Measurements from ENCODE around the gene NUMBL.

Gene NUMBL

DNA sequence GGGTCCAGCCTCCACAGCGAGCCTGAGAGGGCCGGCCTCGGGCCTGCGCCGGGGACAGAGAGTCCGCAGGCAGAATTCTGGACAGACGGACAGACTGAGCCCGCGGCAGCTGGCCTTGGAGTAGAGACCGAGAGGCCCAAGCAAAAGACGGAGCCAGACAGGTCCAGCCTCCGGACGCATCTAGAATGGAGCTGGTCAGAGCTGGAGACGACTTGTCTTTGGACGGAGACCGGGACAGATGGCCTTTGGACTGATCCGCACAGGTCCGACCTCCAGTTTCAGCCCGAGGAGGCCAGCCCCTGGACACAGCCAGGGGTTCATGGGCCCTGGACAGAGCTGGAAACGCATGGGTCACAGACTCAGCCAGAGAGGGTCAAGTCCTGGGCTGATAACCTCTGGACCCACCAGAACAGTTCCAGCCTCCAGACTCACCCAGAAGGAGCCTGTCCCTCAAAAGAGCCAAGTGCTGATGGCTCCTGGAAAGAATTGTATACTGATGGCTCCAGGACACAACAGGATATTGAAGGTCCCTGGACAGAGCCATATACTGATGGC lies 27.0 kb upstream of the NUMBL start:
- Mint-ChIP-seq H3K36me3 (ENCODE audit: low read depth) (peaks cover 22% of the 10 kb centered on the region), H3K9me3 (no peaks in the 10 kb centered on the region), H3K4me3 (peak overlapping the region; percentile 96 to 99 (median 96)), H3K27me3 (ENCODE audit: low read depth) (no peaks in the 10 kb centered on the region), H3K4me1 (peaks cover 32% of the 10 kb centered on the region), H3K27ac (peak overlapping the region; percentile 86 to 99 (median 97))
- TF ChIP-seq CTCF (IDR thresholded peaks at IDR 0.05; ENCODE audit: unreplicated experiment in 3 of 3): no peak

- Mint-ChIP-seq H3K27me3 (ENCODE audit: low read depth) (no peaks in the 10 kb centered on the region), H3K9me3 (no peaks in the 10 kb centered on the region), H3K4me3 (peak within 1 kb of the TSS; percentile 96 to 99 (median 96)), H3K27ac (peak within 1 kb of the TSS; percentile 97 to 99 (median 99)), H3K4me1 (peaks cover 27% of the 10 kb centered on the region), H3K36me3 (ENCODE audit: low read depth) (peaks cover 18% of the 10 kb centered on the region)
- TF ChIP-seq CTCF (IDR thresholded peaks at IDR 0.05; ENCODE audit: unreplicated experiment in 3 of 3): peak in 2 of 3 experiments; percentile 21 to 22
Observed at GRCh38 chr19:40716482-40717324, 26.3 kb upstream of the NUMBL start, which contains the start of the genes COQ8B and ITPKC. Gene COQ8B (minus strand): TSS chr19:40716886. CDS start chr19:40714632, 2,254 bp downstream. Gene ITPKC (plus strand): TSS chr19:40717112. CDS start chr19:40717136, 24 bp downstream.

DNA sequence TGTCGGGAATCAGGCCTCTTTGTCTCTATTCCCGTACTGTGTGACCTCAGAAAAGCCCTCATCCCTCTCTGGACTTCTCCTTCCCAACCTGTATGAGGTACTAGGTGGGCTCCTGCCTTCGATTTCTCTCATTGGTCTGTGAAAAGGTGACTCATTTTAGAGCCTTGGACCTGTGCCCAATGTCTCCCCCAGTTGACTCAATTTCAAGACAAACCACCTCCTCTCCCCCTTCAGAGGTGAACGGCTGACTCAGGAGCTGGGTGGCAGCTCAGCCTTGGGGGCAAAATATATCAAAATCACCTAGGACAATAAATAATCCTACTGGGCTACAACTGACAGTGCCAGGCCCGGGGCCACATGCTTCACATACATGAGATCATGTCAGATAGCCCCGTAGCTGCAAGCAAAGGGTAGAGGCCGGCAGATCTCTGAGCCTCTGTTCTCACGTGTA lies 25.6 kb upstream of the NUMBL start:
- no peak for TF ChIP-seq CTCF (IDR thresholded peaks at IDR 0.05; ENCODE audit: unreplicated experiment in 3 of 3)

GRCh38 chr19:40714441-40715299 lies 24.2 kb upstream of the NUMBL start:
- H3K27ac Mint-ChIP-seq: peak overlapping the region; percentile 97 to 99 (median 99)
- no peak for TF ChIP-seq CTCF (IDR thresholded peaks at IDR 0.05; ENCODE audit: unreplicated experiment in 3 of 3)
- H3K4me3 Mint-ChIP-seq: peak overlapping the region; percentile 83 to 87 (median 85)
- H3K27me3 Mint-ChIP-seq (ENCODE audit: low read depth): no peaks in the 10 kb centered on the region
- peaks cover 17% of the 10 kb centered on the region for H3K4me1 Mint-ChIP-seq
- H3K9me3 Mint-ChIP-seq: no peaks in the 10 kb centered on the region
- peaks cover 27% of the 10 kb centered on the region for H3K36me3 Mint-ChIP-seq (ENCODE audit: low read depth)

More for the DNA sequence above, 25.6 kb upstream of the NUMBL start:
- H3K36me3 Mint-ChIP-seq (ENCODE audit: low read depth): peaks cover 23% of the 10 kb centered on the region
- no peaks in the 10 kb centered on the region for H3K9me3 Mint-ChIP-seq
- no peaks in the 10 kb centered on the region for H3K27me3 Mint-ChIP-seq (ENCODE audit: low read depth)
- peak overlapping the region; percentile 83 to 87 (median 85) for H3K4me3 Mint-ChIP-seq
- peak overlapping the region; percentile 97 to 99 (median 99) for H3K27ac Mint-ChIP-seq
- peaks cover 26% of the 10 kb centered on the region for H3K4me1 Mint-ChIP-seq

GRCh38 chr19:40713939-40714338 lies 23.5 kb upstream of the NUMBL start:
- Mint-ChIP-seq H3K4me1 (peaks cover 17% of the 10 kb centered on the region), H3K27ac (peak overlapping the region; percentile 97 to 99 (median 99)), H3K36me3 (ENCODE audit: low read depth) (peaks cover 33% of the 10 kb centered on the region), H3K27me3 (ENCODE audit: low read depth) (no peaks in the 10 kb centered on the region), H3K4me3 (peak overlapping the region; percentile 71 to 87 (median 85)), H3K9me3 (no peaks in the 10 kb centered on the region)
- TF ChIP-seq CTCF (IDR thresholded peaks at IDR 0.05; ENCODE audit: unreplicated experiment in 3 of 3): no peak

Data from nephron (organoid).